CD4-positive, alpha-beta T cell treated with Interleukin-17A for 4 hours (primary cell): Measurements from ENCODE around the gene NSD1.
"Not testable (repeated sequence)": the region's sequence is repeated elsewhere in the genome, so short reads cannot be mapped to it uniquely, and the experiment has no call there.

Source experiments
- DNase-seq: peaks from one replicate; pipeline ENCODE4 v3.0.0-alpha.2; 2020; ENCODE audit warnings: mixed read lengths

NSD1 gene

GRCh38 chr5:177334155-177334551 lies 200.6 kb downstream of the NSD1 start:
- DNase-seq: no peak

- DNase-seq: no peak
Measured at GRCh38 chr5:177334781-177335700, 201.5 kb downstream of the NSD1 start.

DNA sequence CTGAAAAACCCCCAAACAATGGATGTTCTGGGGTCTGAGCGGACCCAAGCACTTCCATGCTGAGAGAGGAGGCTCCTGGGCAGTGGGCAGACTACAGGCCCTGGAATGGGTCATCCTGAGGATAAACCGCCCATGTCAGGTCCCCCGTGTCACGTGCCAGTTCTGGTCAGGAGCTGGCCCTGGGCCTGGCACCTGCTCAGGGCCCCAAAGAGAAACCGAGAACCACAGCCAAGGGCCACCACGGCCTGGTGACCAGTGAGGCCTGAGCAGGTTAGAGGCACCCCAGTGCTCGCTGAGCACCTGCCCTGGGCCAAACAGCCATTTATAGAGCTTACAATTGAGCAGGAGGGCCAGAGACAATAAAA lies 202.1 kb downstream of the NSD1 start:
- no peak for DNase-seq

GRCh38 chr5:177336112-177336511 lies 202.5 kb downstream of the NSD1 start:
- peak; percentile 17 for DNase-seq

GRCh38 chr5:177336603-177337494 lies 203.3 kb downstream of the NSD1 start:
- no peak for DNase-seq

- no peak for DNase-seq
Measured at GRCh38 chr5:177338251-177339106, 204.9 kb downstream of the NSD1 start.

GRCh38 chr5:177339107-177339638 lies 205.6 kb downstream of the NSD1 start:
- no peak for DNase-seq

GRCh38 chr5:177343000-177343399 lies 209.4 kb downstream of the NSD1 start:
- DNase-seq: not testable (repeated sequence)

DNA sequence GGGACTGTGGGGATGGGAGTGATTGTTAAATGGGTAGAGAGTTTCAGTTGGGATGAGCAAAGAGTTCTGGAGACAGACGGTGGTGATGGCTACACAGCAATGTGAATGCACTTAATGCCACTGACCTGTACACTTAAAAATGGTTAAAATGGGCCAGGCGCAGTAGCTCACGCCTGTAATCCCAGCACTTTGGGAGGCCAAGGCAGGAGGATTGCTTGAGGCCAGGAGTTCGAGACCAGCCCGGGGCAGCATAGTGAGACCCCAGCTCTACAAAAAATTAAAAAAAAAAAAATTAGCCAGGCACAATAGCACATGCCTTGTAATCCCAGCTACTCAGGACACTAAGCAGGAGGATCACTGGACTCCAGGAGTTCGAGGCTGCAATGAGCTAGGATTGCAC lies 210.2 kb downstream of the NSD1 start:
- DNase-seq: no peak

DNA sequence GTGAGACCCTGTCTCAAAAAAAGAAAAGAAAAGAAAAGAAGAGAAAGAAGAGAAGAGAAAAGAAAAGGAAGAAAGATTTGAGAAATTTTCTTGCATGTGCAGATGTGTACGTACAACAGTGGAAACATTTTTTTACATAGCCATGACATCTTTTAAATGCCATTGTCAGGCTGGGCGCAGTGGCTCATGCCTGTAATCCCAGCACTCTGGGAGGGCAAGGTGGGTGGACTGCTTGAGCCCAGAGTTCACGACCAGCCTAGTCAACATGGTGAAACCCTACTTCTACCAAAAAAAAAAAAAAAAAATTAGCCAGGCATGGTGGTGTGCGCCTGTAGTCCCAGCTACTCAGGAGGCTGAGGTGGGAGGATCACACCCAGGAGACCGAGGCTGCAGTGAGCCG lies 211.3 kb downstream of the NSD1 start:
- no peak for DNase-seq

DNA sequence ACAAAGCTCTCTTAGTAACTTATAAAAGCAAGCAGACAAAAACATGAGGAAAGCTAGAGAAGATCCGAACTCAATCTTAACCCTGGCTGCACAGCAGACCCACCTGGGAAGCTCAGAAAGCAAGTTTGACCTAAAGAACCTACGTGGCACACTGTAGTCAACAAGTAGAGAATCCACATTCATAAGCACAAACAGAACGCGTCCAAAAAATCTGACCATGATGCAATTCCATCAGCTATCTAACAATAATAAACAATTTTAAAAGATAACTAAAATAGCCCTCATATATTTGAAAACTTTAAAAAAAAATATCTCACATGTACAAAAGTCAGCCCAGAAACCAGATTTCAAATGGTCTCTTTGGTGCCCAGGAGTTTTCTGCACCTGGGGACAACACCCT lies 213.2 kb downstream of the NSD1 start:
- DNase-seq: no peak

DNA sequence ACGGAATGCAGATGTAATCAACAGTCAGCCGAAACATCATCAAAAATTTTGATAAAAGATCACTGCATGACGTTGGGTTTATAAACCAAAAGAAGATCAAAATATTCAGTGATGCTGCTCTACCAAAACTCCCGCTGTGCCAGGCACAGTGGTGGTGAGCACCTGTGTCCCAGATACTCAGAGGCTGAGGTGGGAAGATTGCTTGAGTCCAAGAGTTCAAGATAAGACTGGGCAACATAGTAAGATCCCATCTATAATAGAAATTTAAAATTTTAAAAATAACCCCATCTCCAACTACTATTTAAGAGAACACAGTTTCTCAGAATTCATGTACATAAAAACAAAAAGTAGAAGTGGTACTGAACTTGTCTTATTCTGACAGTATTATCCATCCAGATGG lies 214.1 kb downstream of the NSD1 start:
- DNase-seq: no peak

GRCh38 chr5:177349362-177349647 lies 215.7 kb downstream of the NSD1 start:
- no peak for DNase-seq

- DNase-seq: no peak
Measured at GRCh38 chr5:177349762-177350161, 216.2 kb downstream of the NSD1 start.
